ENCODE measurements around the gene KCNJ12.

KCNJ12 gene

DNA sequence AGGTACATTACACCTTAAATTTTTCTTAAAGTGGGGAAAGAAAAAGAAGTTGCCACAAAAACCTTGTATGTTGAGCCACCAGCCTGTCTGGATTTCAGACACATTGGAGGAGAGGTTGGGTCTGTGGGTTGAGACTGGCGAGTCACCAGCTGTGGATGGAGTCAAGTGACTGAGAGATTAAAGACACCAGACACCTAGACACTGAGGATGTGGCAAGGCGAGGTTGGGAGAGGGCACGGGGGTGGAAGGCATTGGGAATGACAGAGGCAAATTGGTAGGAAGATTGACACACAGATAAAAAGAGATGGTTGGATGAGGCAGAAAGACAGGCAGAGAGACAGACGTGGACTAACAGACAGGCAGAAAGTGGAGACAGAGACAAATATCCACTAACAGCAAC, 49.6 kb downstream of the KCNJ12 start:
- TF ChIP-seq, protein P1, sequence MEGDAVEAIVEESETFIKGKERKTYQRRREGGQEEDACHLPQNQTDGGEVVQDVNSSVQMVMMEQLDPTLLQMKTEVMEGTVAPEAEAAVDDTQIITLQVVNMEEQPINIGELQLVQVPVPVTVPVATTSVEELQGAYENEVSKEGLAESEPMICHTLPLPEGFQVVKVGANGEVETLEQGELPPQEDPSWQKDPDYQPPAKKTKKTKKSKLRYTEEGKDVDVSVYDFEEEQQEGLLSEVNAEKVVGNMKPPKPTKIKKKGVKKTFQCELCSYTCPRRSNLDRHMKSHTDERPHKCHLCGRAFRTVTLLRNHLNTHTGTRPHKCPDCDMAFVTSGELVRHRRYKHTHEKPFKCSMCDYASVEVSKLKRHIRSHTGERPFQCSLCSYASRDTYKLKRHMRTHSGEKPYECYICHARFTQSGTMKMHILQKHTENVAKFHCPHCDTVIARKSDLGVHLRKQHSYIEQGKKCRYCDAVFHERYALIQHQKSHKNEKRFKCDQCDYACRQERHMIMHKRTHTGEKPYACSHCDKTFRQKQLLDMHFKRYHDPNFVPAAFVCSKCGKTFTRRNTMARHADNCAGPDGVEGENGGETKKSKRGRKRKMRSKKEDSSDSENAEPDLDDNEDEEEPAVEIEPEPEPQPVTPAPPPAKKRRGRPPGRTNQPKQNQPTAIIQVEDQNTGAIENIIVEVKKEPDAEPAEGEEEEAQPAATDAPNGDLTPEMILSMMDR (IDR thresholded peaks at IDR 0.05), result no peak

DNA sequence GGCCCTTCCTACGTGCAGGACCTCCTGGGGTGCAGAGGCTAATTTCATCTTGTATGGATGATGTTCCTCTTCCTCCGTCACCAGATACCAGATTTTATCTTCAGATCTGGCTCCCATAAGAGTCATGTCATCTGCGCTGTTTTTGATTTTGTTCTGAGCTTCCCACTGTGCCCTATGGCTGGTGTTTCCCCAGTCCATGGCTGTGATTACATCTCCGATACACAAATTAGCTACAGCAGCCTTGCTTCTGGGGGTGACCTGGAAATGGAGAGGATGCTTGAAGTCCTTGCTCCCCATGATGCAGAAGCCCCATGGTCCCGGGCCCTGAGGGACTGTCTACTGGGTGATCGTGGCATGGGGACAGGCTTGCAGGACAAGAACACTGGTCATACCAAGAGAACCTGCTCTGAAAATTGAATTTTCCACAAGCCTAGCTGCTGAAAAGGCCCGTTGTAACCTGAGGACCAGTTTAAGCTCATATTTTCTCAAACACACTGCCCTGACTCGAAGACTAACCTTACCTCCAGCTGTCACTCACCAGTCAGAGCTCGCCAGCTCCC, 69.0 kb downstream of the KCNJ12 start:
- TF ChIP-seq, protein P1 (IDR thresholded peaks at IDR 0.05), result no peak

DNA sequence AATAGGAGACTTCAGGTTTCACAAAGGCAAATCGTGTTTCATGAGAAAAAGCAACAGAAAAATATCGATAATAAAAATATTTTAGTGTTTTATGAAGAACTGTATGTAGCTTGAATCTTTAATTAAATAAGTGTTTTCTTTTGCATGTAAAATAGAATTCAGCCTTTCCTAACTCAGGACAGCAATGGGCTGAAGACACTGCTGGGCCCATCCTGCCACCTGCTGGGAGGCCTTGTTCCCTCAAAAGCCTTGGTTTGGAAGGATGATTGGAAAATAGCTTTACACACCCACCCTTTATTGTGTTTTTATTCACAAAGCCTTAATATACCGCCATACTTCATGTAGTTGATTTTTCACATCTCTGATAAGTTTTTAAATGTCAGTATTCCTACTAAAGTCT, 73.7 kb downstream of the KCNJ12 start:
- TF ChIP-seq, protein P1 (IDR thresholded peaks at IDR 0.05), result peak; percentile 40

DNA sequence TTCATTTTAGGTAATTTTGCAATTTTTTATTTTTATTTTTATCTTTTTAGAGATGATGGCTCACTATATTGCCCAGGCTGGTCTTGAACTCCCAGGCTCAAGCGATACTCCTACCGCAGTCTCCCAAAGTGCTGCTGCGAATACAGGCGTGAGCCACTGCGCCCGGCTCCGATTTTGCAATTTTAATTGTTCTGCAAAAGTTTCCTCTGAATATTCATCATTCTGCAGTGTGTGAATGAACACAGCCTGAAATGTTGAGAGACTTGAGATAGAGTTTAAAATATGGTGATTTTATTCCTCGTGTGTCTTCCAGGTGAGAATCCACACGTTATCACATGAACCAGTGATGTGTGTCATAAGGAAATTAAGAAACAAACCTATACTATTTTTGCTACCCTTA, 75.8 kb downstream of the KCNJ12 start:
- TF ChIP-seq, protein P1 (IDR thresholded peaks at IDR 0.05), result no peak

DNA sequence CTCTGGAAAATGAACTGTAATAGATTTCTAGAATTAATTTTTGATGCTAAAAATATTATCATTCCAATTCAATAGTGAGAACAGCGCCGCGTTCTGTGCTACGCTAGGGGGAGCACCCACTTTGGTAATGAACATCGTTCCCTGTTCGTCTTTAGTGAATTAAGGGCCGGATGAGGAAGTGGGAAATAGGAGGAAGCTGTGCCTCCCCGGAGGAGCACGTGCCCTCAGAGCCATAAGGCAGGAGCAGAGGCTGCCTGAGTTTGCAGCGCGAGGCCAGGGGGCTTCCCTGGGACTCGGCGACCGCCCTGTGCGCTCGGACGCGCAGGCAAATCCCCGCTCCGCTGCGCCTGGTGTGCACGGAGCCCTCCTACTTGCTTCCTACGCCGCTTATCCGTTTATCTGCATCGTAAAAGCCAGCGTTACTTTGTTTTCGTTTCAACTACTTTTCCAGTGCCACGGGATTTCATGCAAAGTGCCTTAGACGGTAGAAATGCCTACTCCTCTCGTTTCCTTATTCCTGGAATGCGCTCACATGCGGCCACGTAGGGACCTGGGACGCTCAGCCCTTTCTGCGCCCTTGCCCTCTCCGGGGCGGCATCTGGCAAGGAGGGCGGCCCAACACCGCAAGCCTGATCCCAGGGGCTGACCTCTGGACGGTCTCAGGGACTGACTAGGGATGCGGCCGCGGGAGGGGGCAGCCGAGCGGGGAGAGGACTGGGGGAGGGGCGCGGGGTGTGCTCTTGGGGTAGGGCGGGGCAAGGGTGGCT, 76.4 kb downstream of the KCNJ12 start:
- TF ChIP-seq, protein P1 (IDR thresholded peaks at IDR 0.05), result no peak

DNA sequence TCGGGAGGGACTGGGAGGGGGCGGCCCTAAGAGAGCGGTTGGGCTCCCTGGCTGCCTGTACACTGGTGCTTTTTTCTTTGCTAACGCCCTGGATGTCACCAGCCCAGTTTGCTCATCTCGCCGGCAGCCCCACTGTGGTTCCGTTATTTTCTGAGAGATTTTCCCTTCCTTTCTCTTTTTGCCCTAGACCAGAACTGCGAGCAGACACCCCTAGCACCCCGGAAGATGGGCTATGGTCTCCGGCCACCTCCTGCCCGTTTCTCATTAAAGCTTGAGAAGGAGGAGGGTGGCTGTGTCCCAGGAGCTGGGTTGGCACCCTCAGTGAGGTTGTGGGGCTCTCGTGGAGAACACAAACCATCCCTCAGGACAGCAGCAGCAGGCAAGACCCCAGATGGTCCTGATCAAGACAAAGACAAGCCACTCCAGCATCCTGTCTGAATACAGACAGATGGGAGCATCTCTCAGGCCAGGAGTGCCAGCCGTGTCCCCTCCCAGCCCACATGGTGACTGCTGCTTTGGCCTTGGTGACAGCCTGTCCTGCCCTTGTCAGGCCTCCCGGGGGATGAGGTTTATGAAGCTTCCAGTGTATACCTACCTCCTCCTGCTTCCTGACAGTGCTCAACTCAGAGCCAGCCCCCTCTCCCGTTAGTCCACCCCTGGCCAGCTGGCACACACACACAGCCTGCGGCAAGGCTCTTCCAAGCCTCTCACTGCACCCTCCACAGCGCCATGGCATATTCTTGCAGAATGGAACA, 77.2 kb downstream of the KCNJ12 start:
- TF ChIP-seq, protein P1 (IDR thresholded peaks at IDR 0.05), result no peak

DNA sequence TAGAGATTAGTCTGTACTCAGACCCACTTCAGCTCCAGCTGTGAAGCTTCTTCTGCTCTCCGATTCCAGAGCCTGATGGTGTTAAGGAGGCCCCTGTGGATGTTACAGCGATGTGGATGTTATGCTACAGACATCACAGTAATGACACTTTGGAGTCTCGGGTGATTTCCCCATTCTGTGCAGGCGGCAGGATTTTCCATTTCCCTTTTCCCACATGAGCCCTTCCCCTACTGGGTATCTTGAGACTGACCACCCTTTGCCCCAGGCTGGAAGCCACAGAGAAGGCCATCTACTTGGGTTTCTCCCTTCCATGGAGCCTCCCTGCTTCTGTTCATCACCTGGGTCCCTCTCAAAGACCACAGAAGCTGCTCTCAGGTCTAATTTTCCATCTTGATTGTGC, 78.3 kb downstream of the KCNJ12 start:
- TF ChIP-seq, protein P1 (IDR thresholded peaks at IDR 0.05), result no peak
